Activated B cell treated with CpG ODN at 0.5 μM for 24 hours (primary cell): ENCODE results near the gene LYRM9. TPM values are rescaled to one million over a fixed set of nuclear protein-coding genes. Genes with fewer than 3 reads are reported as not detected.

ENCODE experiments used
- ATAC-seq: fragments of 200-7000 bp; cut with Tn5 transposase; one replicate; pipeline ENCODE4 v1.10.0; 2021; ENCODE audit warnings: low read depth, mild to moderate bottlenecking, moderate library complexity
- CTCF ChIA-PET: fragments of 350-600 bp; sonication (Branson Sonifier 250); formaldehyde crosslinking; loops from one replicate; lab custom pipeline; 2021; ENCODE audit warnings: antibody characterized with exemption; lab: Charles Lee
- POLR2A ChIA-PET: fragments of 350-600 bp; sonication (Branson Sonifier 250); formaldehyde crosslinking; loops from one replicate; lab custom pipeline; 2021; ENCODE audit warnings: antibody characterized with exemption; lab: Charles Lee
- DNase-seq: peaks from one replicate; pipeline ENCODE4 v3.0.0; 2022
- H3K27ac Mint-ChIP-seq: one replicate; pipeline ENCODE4 v1.8.0; 2020; ENCODE audit warnings: mixed read lengths
- H3K27me3 Mint-ChIP-seq: one replicate; pipeline ENCODE4 v1.8.0; 2021; ENCODE audit warnings: mixed read lengths
- H3K36me3 Mint-ChIP-seq: one replicate; pipeline ENCODE4 v1.8.0; 2021; ENCODE audit warnings: low read depth, mixed read lengths
- H3K4me1 Mint-ChIP-seq: one replicate; pipeline ENCODE4 v1.8.0; 2021; ENCODE audit warnings: mixed read lengths
- H3K4me3 Mint-ChIP-seq: one replicate; pipeline ENCODE4 v1.8.0; 2020; ENCODE audit warnings: mild to moderate bottlenecking, mixed read lengths
- H3K9me3 Mint-ChIP-seq: one replicate; pipeline ENCODE4 v1.8.0; 2020; ENCODE audit warnings: mixed read lengths
- intact Hi-C: fragments of 100-400 bp; cut with micrococcal nuclease; formaldehyde crosslinking; loops from one replicate; pipeline ENCODE4 v1.15.1; 2024
- total RNA-seq: library from RNA; stranded (reverse); gene quantifications from 2 replicates; pipeline ENCODE4 v1.2.3, GENCODE V29; 2022
- TF ChIP-seq, protein P1 (sequence below): fragments of 200-600 bp; IDR thresholded peaks from one replicate; pipeline ENCODE4 v1.8.0; 2022; ENCODE audit warnings: antibody characterized with exemption, mild to moderate bottlenecking

Gene LYRM9
- total RNA-seq, 1 donor from 2014 or later = 7.2 TPM

DNA sequence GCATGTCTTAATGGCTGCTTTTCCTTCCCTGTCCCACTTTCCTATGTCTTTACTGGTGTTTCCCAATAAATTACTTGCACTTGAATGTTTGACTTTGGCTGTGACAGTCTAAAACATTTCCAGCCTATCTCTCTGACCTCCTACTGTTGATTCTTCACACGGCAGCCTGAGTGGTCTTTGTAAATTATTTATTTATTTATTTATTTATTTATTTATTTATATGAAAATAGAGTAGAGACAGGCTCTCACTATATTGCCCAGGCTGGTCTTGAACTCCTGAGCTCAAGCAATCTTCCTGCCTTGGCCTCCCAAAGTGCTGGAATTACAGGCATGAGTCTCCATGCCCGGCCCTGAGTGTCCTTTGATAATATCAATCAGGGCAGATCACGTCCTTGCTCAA is 28.4 kb upstream of the LYRM9 start:
- Mint-ChIP-seq H3K36me3 (no peaks in the 10 kb centered on the region), H3K4me1 (no peaks in the 10 kb centered on the region), H3K4me3 (no peak overlapping the region), H3K27me3 (peaks cover 6% of the 10 kb centered on the region), H3K9me3 (no peaks in the 10 kb centered on the region), H3K27ac (no peak overlapping the region)
- intact Hi-C loops = no loop called here
- TF ChIP-seq, protein P1, sequence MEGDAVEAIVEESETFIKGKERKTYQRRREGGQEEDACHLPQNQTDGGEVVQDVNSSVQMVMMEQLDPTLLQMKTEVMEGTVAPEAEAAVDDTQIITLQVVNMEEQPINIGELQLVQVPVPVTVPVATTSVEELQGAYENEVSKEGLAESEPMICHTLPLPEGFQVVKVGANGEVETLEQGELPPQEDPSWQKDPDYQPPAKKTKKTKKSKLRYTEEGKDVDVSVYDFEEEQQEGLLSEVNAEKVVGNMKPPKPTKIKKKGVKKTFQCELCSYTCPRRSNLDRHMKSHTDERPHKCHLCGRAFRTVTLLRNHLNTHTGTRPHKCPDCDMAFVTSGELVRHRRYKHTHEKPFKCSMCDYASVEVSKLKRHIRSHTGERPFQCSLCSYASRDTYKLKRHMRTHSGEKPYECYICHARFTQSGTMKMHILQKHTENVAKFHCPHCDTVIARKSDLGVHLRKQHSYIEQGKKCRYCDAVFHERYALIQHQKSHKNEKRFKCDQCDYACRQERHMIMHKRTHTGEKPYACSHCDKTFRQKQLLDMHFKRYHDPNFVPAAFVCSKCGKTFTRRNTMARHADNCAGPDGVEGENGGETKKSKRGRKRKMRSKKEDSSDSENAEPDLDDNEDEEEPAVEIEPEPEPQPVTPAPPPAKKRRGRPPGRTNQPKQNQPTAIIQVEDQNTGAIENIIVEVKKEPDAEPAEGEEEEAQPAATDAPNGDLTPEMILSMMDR = no peak
- ChIA-PET CTCF (no interaction called here), POLR2A (no interaction called here)
- ATAC-seq = no peak
- no peak for DNase-seq

DNA sequence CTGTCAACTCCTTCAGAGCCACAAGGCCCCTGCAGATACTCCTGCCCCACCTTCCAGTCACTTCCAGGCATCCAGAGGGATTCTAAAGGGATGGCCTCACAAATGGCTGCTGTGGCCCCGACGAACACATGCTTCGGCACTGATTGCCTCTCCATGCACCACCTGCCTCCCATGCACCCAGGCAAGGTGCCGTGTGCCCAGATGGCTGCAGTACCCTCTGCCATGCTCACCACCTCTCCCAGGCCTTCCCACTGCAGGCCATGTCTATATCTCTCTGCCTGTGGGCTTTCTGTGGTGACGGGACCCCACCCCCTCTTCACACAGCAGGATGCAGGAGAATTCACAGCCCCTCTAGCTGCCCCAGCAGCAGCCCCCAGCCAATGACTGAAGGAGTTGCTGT is 27.9 kb upstream of the LYRM9 start:
- Mint-ChIP-seq H3K4me3 (no peak overlapping the region), H3K4me1 (no peaks in the 10 kb centered on the region), H3K36me3 (no peaks in the 10 kb centered on the region), H3K9me3 (no peaks in the 10 kb centered on the region), H3K27ac (no peak overlapping the region), H3K27me3 (peaks cover 6% of the 10 kb centered on the region)
- ChIA-PET CTCF (no interaction called here), POLR2A (no interaction called here)
- DNase-seq (no peak), ATAC-seq (no peak)
- TF ChIP-seq, protein P1 = no peak
- intact Hi-C loops = no loop called here

DNA sequence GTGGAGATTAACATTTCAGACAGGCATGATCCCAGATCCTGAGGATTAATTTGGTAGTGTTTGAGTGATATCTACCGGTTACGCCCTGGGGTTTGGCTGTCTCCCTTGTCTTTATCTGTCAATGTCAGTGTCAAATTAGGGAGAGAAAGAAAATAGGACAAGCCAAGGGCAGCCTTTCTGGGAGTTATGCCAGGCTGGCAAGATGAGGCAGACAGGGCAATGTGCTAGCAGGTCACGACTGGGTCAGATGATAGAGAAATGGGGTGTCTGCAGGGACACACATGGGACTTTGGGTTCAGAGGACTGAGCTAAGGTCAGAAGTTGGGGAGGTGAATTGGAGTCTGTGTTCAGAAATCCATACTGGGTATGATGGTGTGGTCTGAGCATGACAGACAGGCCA is 27.4 kb upstream of the LYRM9 start:
- ChIA-PET POLR2A (no interaction called here), CTCF (no interaction called here)
- intact Hi-C loops = no loop called here
- Mint-ChIP-seq H3K4me3 (no peak overlapping the region), H3K27ac (no peak overlapping the region), H3K27me3 (peaks cover 11% of the 10 kb centered on the region), H3K4me1 (no peaks in the 10 kb centered on the region), H3K36me3 (no peaks in the 10 kb centered on the region), H3K9me3 (no peaks in the 10 kb centered on the region)
- TF ChIP-seq, protein P1 = no peak
- DNase-seq = no peak
- ATAC-seq = no peak

DNA sequence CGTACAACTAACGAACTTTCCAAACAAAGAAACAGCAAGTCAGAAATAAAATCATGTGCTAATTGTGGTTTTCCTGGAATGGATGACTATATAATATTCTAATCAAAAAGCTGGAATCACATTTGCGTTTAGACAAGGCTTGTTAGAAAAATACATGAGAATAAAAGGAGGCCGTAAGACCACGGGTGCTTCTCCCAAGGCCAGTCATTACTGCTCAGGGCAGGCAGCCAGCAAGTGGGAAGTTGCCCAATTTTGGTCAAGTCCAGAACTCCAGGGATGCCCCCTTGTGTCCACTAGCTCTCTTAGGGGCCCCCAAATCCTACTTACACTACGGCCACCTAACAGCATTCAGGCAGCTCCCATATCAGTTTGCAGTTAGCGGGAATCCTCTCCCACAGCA is 25.9 kb upstream of the LYRM9 start:
- Mint-ChIP-seq H3K9me3 (no peaks in the 10 kb centered on the region), H3K36me3 (no peaks in the 10 kb centered on the region), H3K4me3 (no peak overlapping the region), H3K27me3 (peaks cover 15% of the 10 kb centered on the region), H3K27ac (no peak overlapping the region), H3K4me1 (no peaks in the 10 kb centered on the region)
- intact Hi-C loops = no loop called here
- ChIA-PET POLR2A (no interaction called here), CTCF (no interaction called here)
- no peak for DNase-seq
- TF ChIP-seq, protein P1 = no peak
- ATAC-seq = no peak

DNA sequence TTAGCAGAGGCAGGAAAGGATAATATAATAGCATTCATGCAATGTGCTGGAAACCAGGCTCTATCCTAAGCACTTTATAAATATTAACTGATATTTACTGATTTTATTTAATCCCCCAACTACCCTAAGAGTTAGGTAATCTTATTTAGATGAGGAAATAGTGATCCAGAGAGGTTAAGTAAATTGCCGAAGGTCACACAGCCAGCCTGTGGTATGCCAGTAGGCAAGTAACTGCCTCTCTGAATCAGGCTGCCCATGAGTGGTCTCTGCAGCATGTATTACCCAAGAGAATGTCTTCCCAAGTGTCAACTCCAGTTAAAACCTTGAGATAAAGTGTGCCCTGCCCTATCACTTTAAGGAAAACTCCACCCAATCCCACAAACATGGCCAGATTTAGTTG is 25.3 kb upstream of the LYRM9 start:
- ChIA-PET POLR2A (no interaction called here), CTCF (no interaction called here)
- intact Hi-C loops = no loop called here

More for the DNA sequence above, 25.3 kb upstream of the LYRM9 start:
- TF ChIP-seq, protein P1 = no peak
- H3K36me3 Mint-ChIP-seq = no peaks in the 10 kb centered on the region
- H3K27me3 Mint-ChIP-seq = peaks cover 16% of the 10 kb centered on the region
- no peak overlapping the region for H3K4me3 Mint-ChIP-seq
- ATAC-seq (no peak), DNase-seq (no peak)
- H3K4me1 Mint-ChIP-seq = no peaks in the 10 kb centered on the region
- no peaks in the 10 kb centered on the region for H3K9me3 Mint-ChIP-seq
- no peak overlapping the region for H3K27ac Mint-ChIP-seq
